Neural cell (in vitro differentiated cells): ENCODE measurements around the gene LNPEP. TPM values are rescaled to one million over a fixed set of nuclear protein-coding genes. Genes with fewer than 3 reads are reported as not detected.

Source experiments
- H2AFZ ChIP-seq: fragments of 200-600, 300-800 bp; sonication (generic), shearing (Covaris generic); 2 replicates; pipeline ENCODE4 v1.6.0; 2014; ENCODE audit warnings: low read depth, mild to moderate bottlenecking, antibody characterized with exemption, low read length, moderate library complexity
- H3F3A ChIP-seq: fragments of 200-600 bp; shearing (Covaris generic); 2 replicates; pipeline ENCODE4 v1.6.1; 2016; ENCODE audit warnings: mild to moderate bottlenecking, moderate library complexity, mixed read lengths, antibody characterized with exemption, low read length; ENCODE audit not compliant: insufficient read depth, poor library complexity, severe bottlenecking
- H3K27ac ChIP-seq: fragments of 200-600, 300-800 bp; sonication (generic), shearing (Covaris generic); 2 replicates; pipeline ENCODE4 v1.5.1; 2014; ENCODE audit warnings: mild to moderate bottlenecking, low read length, moderate library complexity
- H3K27me3 ChIP-seq: fragments of 300-800, 200-600 bp; sonication (generic), shearing (Covaris generic); 2 replicates; pipeline ENCODE4 v1.6.0; 2014; ENCODE audit warnings: mild to moderate bottlenecking, low read depth, low read length, moderate library complexity; ENCODE audit not compliant: insufficient read depth
- H3K36me3 ChIP-seq: fragments of 300-800, 200-600 bp; sonication (generic), shearing (Covaris generic); 2 replicates; pipeline ENCODE4 v1.5.1; 2014; ENCODE audit warnings: mild to moderate bottlenecking, antibody characterized with exemption, low read length, moderate library complexity; ENCODE audit not compliant: insufficient read depth
- H3K4me2 ChIP-seq: fragments of 300-800, 200-600 bp; sonication (generic), shearing (Covaris generic); 2 replicates; pipeline ENCODE4 v1.6.0; 2014; ENCODE audit warnings: mild to moderate bottlenecking, low read length
- H3K4me3 ChIP-seq: fragments of 300-800, 200-600 bp; sonication (generic), shearing (Covaris generic); 2 replicates; pipeline ENCODE4 v1.5.1; 2014; ENCODE audit warnings: mild to moderate bottlenecking, low read length, moderate library complexity
- H3K79me2 ChIP-seq: fragments of 200-600 bp; shearing (Covaris generic); replicated peaks from 2 replicates; pipeline ENCODE4 v1.6.0; 2014; ENCODE audit warnings: mild to moderate bottlenecking, low read length, moderate library complexity; ENCODE audit not compliant: insufficient read depth
- H3K9ac ChIP-seq: fragments of 300-800, 200-600 bp; sonication (generic), shearing (Covaris generic); 2 replicates; pipeline ENCODE4 v1.6.1; 2016; ENCODE audit warnings: mild to moderate bottlenecking, low read length, mixed read lengths
- H3K9me2 ChIP-seq: fragments of 200-600 bp; shearing (Covaris generic); 2 replicates; pipeline ENCODE4 v1.6.1; 2016; ENCODE audit warnings: mild to moderate bottlenecking, low read length, mixed read lengths; ENCODE audit not compliant: insufficient read depth
- H3K9me3 ChIP-seq: fragments of 200-600, 300-800 bp; sonication (generic), shearing (Covaris generic); 2 replicates; pipeline ENCODE4 v1.6.1; 2016; ENCODE audit warnings: mild to moderate bottlenecking, mixed run types, low read length, moderate library complexity, mixed read lengths
- H4K20me1 ChIP-seq: fragments of 200-600 bp; shearing (Covaris generic); 2 replicates; pipeline ENCODE4 v1.6.1; 2016; ENCODE audit warnings: mild to moderate bottlenecking, mixed run types; ENCODE audit not compliant: insufficient read depth
- CTCF ChIP-seq: fragments of 450-650 bp; IDR thresholded peaks from 2 replicates; pipeline ENCODE4 v1.5.1; 2014; ENCODE audit warnings: antibody characterized with exemption, mild to moderate bottlenecking, moderate library complexity; ENCODE audit not compliant: poor library complexity, severe bottlenecking
- EP300 ChIP-seq: fragments of 450-650 bp; conservative IDR thresholded peaks from 2 replicates; pipeline ENCODE4 v1.6.1; 2014; ENCODE audit warnings: antibody characterized with exemption, mild to moderate bottlenecking, moderate library complexity; ENCODE audit not compliant: poor library complexity, severe bottlenecking
- EZH2 ChIP-seq: fragments of 200-600, 300-800 bp; shearing (Covaris generic), sonication (generic); IDR thresholded peaks from 2 replicates; pipeline ENCODE4 v1.6.1; 2014; ENCODE audit warnings: antibody characterized with exemption, low read length, borderline replicate concordance, mild to moderate bottlenecking; ENCODE audit not compliant: insufficient read depth, poor library complexity, severe bottlenecking
- MXI1 ChIP-seq: fragments of 450-650 bp; conservative IDR thresholded peaks from 2 replicates; pipeline ENCODE4 v1.6.1; 2014; ENCODE audit warnings: antibody characterized with exemption, mild to moderate bottlenecking; ENCODE audit not compliant: poor library complexity, severe bottlenecking
- POLR2AphosphoS5 ChIP-seq: IDR thresholded peaks from 2 replicates; pipeline ENCODE4 v1.6.1; 2012
- RAD21 ChIP-seq: fragments of 450-650 bp; conservative IDR thresholded peaks from 2 replicates; pipeline ENCODE4 v1.6.1; 2014; ENCODE audit warnings: antibody characterized with exemption, mild to moderate bottlenecking, moderate library complexity
- REST ChIP-seq: IDR thresholded peaks from 2 replicates; pipeline ENCODE4 v1.6.1; 2012; ENCODE audit warnings: borderline replicate concordance
- SMC3 ChIP-seq: fragments of 450-650 bp; conservative IDR thresholded peaks from 2 replicates; pipeline ENCODE4 v1.6.1; 2014; ENCODE audit warnings: antibody characterized with exemption, mild to moderate bottlenecking, moderate library complexity; ENCODE audit not compliant: poor library complexity
- TAF1 ChIP-seq: IDR thresholded peaks from 2 replicates; pipeline ENCODE4 v1.6.1; 2012; ENCODE audit warnings: low read depth
- polyA plus RNA-seq: library from polyadenylated mRNA; depleted of rRNA; stranded (reverse); fragments of >200 nt; gene quantifications from 2 replicates; pipeline ENCODE4 v1.2.3, GENCODE V29; 2014

Gene LNPEP
- polyA plus RNA-seq, 1 donor from 2014 or later, result 25.6 TPM

- H3K9me2 ChIP-seq, result no peaks in the 10 kb centered on the region
Observed at GRCh38 chr5:97047076-97047475, 111.2 kb downstream of the LNPEP start.

DNA sequence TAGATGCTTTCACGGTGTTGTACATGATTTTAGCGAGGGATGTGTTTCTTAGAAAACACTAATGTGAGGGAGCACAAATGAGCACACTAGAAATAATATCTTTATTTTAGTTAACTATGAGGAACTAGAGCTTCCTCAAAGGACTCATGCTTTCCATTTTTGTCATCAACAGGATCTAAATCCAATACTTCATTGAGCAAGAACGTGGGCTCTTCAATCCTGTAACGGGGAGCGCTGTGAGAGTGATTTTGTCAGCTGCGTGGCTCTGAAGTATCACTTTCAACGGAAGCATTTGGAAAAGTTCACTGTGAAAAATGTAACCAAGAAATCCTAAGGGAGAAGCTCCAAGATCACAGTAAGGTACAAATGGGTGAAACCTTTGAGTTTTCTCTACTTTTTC lies 113.3 kb downstream of the LNPEP start:
- no peaks in the 10 kb centered on the region for H3K27me3 ChIP-seq
- H3K4me2 ChIP-seq, result no peak overlapping the region
- no peaks in the 10 kb centered on the region for H4K20me1 ChIP-seq
- H3K9me2 ChIP-seq, result no peaks in the 10 kb centered on the region
- no peaks in the 10 kb centered on the region for H3K79me2 ChIP-seq
- no peaks in the 10 kb centered on the region for H3K9me3 ChIP-seq
- H3K4me3 ChIP-seq, result no peak overlapping the region
- H2AFZ ChIP-seq, result no peak overlapping the region
- H3K36me3 ChIP-seq, result no peaks in the 10 kb centered on the region
- no peaks in the 10 kb centered on the region for H3F3A ChIP-seq
- H3K27ac ChIP-seq, result no peak overlapping the region
- no peak overlapping the region for H3K9ac ChIP-seq
- TF ChIP-seq RAD21 (no peak), MXI1 (no peak), EZH2 (no peak), REST (no peak), POLR2AphosphoS5 (no peak), SMC3 (no peak), TAF1 (no peak)

More at GRCh38 chr5:97047076-97047475, 111.2 kb downstream of the LNPEP start:
- Histone ChIP-seq H3K27me3 (no peaks in the 10 kb centered on the region), H3K79me2 (no peaks in the 10 kb centered on the region), H3K4me3 (no peak overlapping the region), H4K20me1 (no peaks in the 10 kb centered on the region), H3K9me3 (no peaks in the 10 kb centered on the region), H3K9ac (no peak overlapping the region), H2AFZ (no peak overlapping the region), H3K4me2 (no peak overlapping the region), H3K36me3 (no peaks in the 10 kb centered on the region), H3F3A (no peaks in the 10 kb centered on the region), H3K27ac (no peak overlapping the region)
- no peak for TF ChIP-seq CTCF
- no peak for TF ChIP-seq RAD21
- TF ChIP-seq REST, result no peak
- TF ChIP-seq POLR2AphosphoS5, result no peak
- no peak for TF ChIP-seq EZH2
- no peak for TF ChIP-seq TAF1
- TF ChIP-seq MXI1, result no peak
- no peak for TF ChIP-seq SMC3
- TF ChIP-seq EP300, result no peak
